ENCODE measurements around the gene MTCL3.
"Not testable (repeated sequence)": the region's sequence is repeated elsewhere in the genome, so short reads cannot be mapped to it uniquely, and the experiment has no call there.

The MTCL3 gene

GRCh38 chr6:127464881-127465459, 54.2 kb downstream of the MTCL3 start:
- no peak for DNase-seq

- no peak for DNase-seq
Observed at GRCh38 chr6:127464161-127464880, 54.8 kb downstream of the MTCL3 start.

- no peak for DNase-seq
Observed at GRCh38 chr6:127463056-127463455, 56.1 kb downstream of the MTCL3 start.

- no peak for DNase-seq
Observed at GRCh38 chr6:127462376-127462775, 56.8 kb downstream of the MTCL3 start.

GRCh38 chr6:127460465-127460864, 58.7 kb downstream of the MTCL3 start:
- no peak for DNase-seq

- no peak for DNase-seq
Observed at GRCh38 chr6:127459231-127459641, 59.9 kb downstream of the MTCL3 start, which contains the start of gene KIAA0408. Gene KIAA0408, minus strand, starts transcription at chr6:127459389. Its CDS starts 5,408 bp downstream, at chr6:127453981.

GRCh38 chr6:127458817-127459216, 60.3 kb downstream of the MTCL3 start:
- no peak for DNase-seq

- no peak for DNase-seq
Observed at GRCh38 chr6:127458222-127458621, 60.9 kb downstream of the MTCL3 start.

- no peak for DNase-seq
Observed at GRCh38 chr6:127457456-127458064, 61.6 kb downstream of the MTCL3 start.

GRCh38 chr6:127456465-127456864, 62.7 kb downstream of the MTCL3 start:
- DNase-seq: no peak

GRCh38 chr6:127453845-127454619, 65.1 kb downstream of the MTCL3 start:
- DNase-seq: no peak

GRCh38 chr6:127452803-127453202, 66.3 kb downstream of the MTCL3 start:
- DNase-seq: no peak

- DNase-seq: no peak
Observed at GRCh38 chr6:127451388-127451787, 67.7 kb downstream of the MTCL3 start.

GRCh38 chr6:127447780-127448179, 71.4 kb downstream of the MTCL3 start:
- DNase-seq: no peak

GRCh38 chr6:127446356-127446755, 72.8 kb downstream of the MTCL3 start:
- no peak for DNase-seq

- DNase-seq: no peak
Observed at GRCh38 chr6:127441881-127442280, 77.3 kb downstream of the MTCL3 start.

GRCh38 chr6:127439718-127440117, 79.4 kb downstream of the MTCL3 start:
- DNase-seq: no peak

GRCh38 chr6:127436578-127437110, 82.5 kb downstream of the MTCL3 start:
- DNase-seq: no peak

- DNase-seq: no peak
Observed at GRCh38 chr6:127435626-127436220, 83.4 kb downstream of the MTCL3 start.

GRCh38 chr6:127434651-127435050, 84.5 kb downstream of the MTCL3 start:
- no peak for DNase-seq

- not testable (repeated sequence) for DNase-seq
Observed at GRCh38 chr6:127428562-127428961, 90.6 kb downstream of the MTCL3 start.

GRCh38 chr6:127423921-127424320, 95.2 kb downstream of the MTCL3 start:
- DNase-seq: no peak

All from NCI-H2029 treated with DMSO at 0.1 percent for 48 hours (cell line).